GM10847 (cell line): Measurements from ENCODE around the gene STARD10.

Source experiments
- POLR2A ChIP-seq: IDR thresholded peaks from 2 replicates; pipeline ENCODE4 v1.6.1; 2011; ENCODE audit not compliant: insufficient read length; ENCODE audit errors: extremely low read depth

The STARD10 gene

DNA sequence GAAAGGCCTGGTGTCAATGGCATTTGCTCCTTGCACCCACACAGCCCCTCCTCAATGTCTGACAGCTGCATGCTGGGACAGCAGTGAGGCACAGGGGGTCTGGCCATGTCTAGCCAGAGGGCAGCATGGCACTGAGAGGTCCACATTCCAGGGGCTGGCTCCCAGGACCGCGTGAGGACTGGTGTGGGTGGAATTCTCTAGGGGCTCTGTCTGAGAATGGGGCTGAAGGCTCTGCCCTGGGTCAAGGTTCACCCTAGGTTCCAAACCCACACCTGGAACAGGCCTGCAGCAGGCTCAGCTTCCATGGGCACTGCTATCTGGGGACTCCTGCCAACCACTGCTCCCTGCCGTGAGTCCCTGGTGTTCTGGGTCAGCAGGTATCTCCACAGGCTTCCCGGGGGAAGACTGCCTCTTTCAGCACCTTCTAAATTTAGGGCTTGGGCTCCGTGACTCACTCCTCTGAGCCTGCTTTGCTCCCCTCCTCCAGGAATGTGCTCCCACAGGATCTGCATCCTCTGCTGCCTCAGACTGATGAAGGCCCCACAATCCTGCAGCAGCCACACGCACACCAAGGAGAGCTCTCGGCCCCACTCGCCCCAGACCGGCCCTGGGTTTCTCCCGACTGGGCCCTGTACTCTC lies 4.2 kb downstream of the STARD10 start:
- no peak for TF ChIP-seq POLR2A

DNA sequence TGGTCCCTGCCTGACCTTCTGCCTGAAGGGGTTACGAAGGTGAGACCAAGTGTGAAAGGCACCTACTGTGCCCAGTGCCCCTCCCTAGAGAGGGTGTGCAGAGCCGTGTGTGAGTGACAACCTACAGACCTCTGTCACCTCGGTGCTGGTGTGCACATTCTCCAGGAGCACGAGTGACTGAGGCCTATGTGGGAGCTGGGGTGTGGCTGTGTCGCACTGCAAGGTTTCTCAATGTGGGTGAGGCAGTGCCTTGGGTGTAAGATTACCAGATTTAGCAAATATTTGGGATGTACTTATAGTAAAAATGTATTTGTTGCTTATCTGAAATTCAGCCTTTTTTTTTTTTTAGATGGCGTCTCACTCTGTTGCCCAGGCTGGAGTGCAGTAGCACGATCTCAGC lies 5.6 kb downstream of the STARD10 start:
- no peak for TF ChIP-seq POLR2A

DNA sequence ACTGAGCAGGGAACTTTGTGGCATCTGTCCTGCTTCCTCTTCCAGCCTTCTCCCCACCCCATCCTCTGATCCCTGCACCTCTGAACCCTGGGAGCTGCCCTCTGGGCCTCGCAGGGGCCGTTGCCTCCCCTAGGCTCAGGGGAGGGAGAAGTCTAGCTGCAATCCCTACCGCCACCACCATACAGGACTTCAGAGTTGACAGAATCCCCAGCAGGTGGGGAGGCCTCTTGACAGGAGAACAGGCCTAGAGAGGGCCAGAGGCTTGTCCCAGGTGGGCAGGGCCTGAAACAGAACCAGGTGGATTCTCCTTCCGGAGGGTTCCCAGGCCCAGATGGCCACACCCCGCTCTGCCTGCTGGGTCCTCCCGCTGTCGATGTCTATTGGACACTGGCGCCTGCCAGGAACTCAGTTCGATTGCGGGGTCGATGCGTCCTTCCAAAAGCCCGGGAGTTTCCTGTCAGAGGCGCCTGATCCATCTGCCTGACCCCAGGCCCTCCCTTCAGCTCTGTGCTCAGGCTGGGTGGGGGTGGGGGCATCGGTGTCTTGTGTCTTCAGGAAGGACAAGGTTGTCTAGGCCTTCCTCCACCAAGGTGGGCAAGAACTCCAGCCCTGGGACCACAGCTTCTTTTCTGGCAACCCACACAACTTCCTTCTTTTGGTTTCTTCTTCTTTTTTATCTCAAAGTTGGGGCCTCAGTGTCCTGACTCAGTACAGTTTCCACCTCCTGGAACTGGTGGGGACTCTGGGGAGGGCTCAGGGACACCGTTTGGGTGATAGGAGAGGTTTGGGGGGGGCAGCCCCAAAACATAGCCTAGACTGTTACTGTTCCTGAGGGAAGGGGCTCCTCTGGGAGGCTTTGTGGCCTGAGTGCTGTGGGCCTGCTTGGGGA lies 6.4 kb downstream of the STARD10 start:
- TF ChIP-seq POLR2A, result no peak

- TF ChIP-seq POLR2A, result no peak
Observed at GRCh38 chr11:72786305-72787215, 7.3 kb downstream of the STARD10 start.

DNA sequence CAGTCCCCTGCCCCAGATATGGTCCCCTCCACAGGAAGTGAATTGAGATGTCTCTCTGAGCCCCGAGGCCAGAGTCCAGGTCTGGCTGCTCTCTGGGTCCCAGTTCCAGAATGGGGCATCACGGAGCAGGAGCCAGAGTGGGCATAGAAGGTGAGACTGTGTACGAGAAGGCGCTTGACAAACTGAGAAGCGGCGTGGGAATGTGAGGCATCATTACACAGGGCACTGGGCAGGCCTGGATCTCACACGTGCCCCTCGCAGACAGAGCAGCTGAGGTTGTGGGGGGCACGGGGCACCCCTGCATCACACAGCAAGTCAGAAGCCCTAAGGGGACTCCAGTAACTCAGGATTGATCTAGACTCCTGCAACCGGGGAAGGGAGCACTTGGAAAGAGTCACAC lies 9.2 kb downstream of the STARD10 start:
- no peak for TF ChIP-seq POLR2A

GRCh38 chr11:72783144-72783905 lies 10.5 kb downstream of the STARD10 start:
- no peak for TF ChIP-seq POLR2A

DNA sequence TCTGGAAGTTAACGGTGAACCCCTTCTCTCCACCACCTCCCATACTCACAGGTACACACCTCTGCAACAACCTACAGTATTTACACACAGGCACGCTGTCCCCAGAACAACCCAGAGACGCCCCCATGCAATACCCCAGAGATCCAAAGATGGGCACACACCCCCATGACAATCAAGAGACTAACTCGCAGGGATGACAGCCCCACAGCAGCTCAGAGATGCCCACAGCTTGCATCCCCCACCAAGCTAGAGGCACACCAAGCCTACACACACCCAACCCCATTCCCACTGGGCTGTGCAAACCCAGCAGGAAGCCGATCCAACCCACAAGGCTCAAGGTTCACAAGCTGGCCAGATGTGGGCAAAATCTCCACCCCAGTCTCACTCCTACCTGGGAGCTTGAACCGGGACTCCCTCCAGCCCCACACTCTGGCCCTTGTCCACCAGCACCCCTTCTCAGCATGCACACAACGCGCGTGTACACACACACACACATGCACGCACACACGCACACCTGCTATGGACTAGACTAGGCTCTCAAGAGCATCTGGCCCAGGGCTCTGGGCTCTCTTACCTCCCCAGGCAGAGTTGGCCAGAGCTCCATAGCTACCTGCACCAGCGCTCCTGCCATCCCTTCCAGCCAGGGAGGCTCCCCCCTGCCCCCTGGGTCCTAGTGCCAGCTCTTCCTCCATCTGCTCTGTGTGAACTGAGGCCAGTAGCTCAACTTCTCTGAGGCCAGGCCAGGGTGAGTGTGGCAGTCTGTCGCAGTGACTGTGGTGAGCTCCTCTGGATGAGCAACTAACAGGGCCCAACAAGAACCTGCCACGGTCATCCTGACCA lies 11.5 kb downstream of the STARD10 start:
- no peak for TF ChIP-seq POLR2A

- TF ChIP-seq POLR2A, result no peak
Observed at GRCh38 chr11:72781313-72782080, 12.3 kb downstream of the STARD10 start.

DNA sequence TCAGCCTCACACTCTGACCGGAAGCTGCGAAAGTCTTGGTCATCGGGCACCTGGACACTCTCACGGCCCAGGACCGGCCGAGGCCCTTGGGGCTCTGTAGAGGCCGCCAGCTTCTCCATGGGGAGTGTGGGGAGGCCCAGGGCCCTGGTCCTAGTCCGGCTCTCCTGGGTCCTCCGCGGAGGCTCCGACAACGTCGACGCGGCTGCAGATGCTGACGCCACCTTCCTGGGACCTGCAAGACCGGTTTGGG lies 12.9 kb downstream of the STARD10 start:
- no peak for TF ChIP-seq POLR2A

GRCh38 chr11:72780296-72781062 lies 13.4 kb downstream of the STARD10 start:
- no peak for TF ChIP-seq POLR2A

DNA sequence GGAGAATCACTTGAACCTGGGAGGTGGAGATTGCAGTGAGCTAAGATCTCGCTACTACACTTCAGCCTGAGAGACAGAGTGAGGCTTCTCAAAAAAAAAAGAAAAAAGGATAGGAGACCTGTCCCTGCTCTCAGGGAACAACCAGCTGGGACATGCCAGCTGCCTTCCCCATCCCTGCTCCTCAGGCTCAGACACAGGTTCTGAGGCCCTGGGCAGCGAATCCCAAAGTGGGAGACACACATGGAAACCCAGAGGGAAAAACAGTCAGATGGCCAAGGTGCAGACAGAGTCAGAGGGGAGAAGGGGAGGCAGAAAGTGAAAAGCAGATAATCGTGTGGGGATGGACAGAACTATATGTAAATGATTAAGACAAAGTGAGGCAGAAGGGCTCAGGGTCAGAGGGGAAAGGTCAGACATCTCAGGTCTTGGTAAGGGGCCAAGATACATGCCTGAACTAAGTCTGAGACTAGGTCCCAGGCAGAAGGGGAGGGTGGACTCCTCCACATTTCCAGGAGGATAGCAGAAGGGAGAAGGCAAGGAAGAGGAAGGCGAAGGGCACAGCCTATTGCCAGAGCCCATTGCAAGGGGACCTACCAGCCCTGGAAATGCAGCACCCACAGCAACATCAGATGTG lies 14.2 kb downstream of the STARD10 start:
- no peak for TF ChIP-seq POLR2A

- no peak for TF ChIP-seq POLR2A
Observed at GRCh38 chr11:72778535-72779494, 15.0 kb downstream of the STARD10 start.
